ENCODE data around the gene COQ8A. TPM values are rescaled to one million over a fixed set of nuclear protein-coding genes. Genes with fewer than 3 reads are reported as not detected.

Gene COQ8A
- total and polyA plus RNA-seq, 7 experiments from 2014 or later = 34.1 to 83.4 (median 66.3) TPM

GRCh38 chr1:226904772-226905171 is 35.3 kb upstream of the COQ8A start:
- no peak for DNase-seq
- Histone ChIP-seq H3K9me3 (ENCODE audit: control insufficient read depth in 2 of 3, low read length in 3 of 3) (no peaks in the 10 kb centered on the region), H3K4me3 (ENCODE audit: low read length) (no peak overlapping the region), H3K4me1 (ENCODE audit: control insufficient read depth in 2 of 2, insufficient read depth in 2 of 2, low read length in 2 of 2) (no peaks in the 10 kb centered on the region), H3K27me3 (ENCODE audit: control insufficient read depth in 2 of 2, insufficient read depth in 2 of 2, low read length in 2 of 2) (no peaks in the 10 kb centered on the region), H3K27ac (ENCODE audit: low read depth, low read length) (no peak overlapping the region), H3K36me3 (ENCODE audit: control insufficient read depth in 2 of 3, insufficient read depth in 3 of 3, low read length in 3 of 3) (no peaks in the 10 kb centered on the region)
- ChIA-PET CTCF (interaction anchor here (0.7 kb wide), 1 partner anchor 220 kb away, joined by 3 read pairs; no protein-coding TSS in a partner anchor), POLR2A (interaction anchor here (0.7 to 0.8 kb wide), 2 partner anchors 22 to 35 kb away, joined by 3 read pairs; partner anchors contain the start of gene PSEN2)
- intact Hi-C loops (cut with micrococcal nuclease) = no loop called here
- no peak overlapping the region for H3K27ac Mint-ChIP-seq
- peaks cover 0 to 3% (median 0%) of the 10 kb centered on the region in 5 donors for H3K36me3 Mint-ChIP-seq
- H3K9me3 Mint-ChIP-seq = no peaks in the 10 kb centered on the region
- H3K27me3 Mint-ChIP-seq = peaks cover 0 to 3% (median 0%) of the 10 kb centered on the region in 5 donors
- no peak overlapping the region for H3K4me3 Mint-ChIP-seq
- H3K4me1 Mint-ChIP-seq = no peaks in the 10 kb centered on the region
- ATAC-seq = no peak

GRCh38 chr1:226908419-226908818 is 31.7 kb upstream of the COQ8A start:
- Mint-ChIP-seq H3K4me3 (no peak overlapping the region), H3K9me3 (no peaks in the 10 kb centered on the region), H3K27me3 (peaks cover 0 to 3% (median 0%) of the 10 kb centered on the region in 5 donors), H3K4me1 (peaks cover 0 to 4% (median 0%) of the 10 kb centered on the region in 7 donors), H3K36me3 (peaks cover 0 to 4% (median 0%) of the 10 kb centered on the region in 5 donors), H3K27ac (no peak overlapping the region)
- H3K4me1 ChIP-seq (ENCODE audit: control insufficient read depth in 2 of 2, insufficient read depth in 2 of 2, low read length in 2 of 2) = no peaks in the 10 kb centered on the region
- CTCF ChIA-PET = no interaction called here
- intact Hi-C loops (cut with micrococcal nuclease) = no loop called here
- H3K27ac ChIP-seq (ENCODE audit: low read depth, low read length) = no peak overlapping the region
- H3K36me3 ChIP-seq (ENCODE audit: control insufficient read depth in 2 of 3, insufficient read depth in 3 of 3, low read length in 3 of 3) = no peaks in the 10 kb centered on the region
- no peaks in the 10 kb centered on the region for H3K27me3 ChIP-seq (ENCODE audit: control insufficient read depth in 2 of 2, insufficient read depth in 2 of 2, low read length in 2 of 2)
- POLR2A ChIA-PET = no interaction called here
- DNase-seq (no peak), ATAC-seq (no peak)
- H3K4me3 ChIP-seq (ENCODE audit: low read length) = no peak overlapping the region
- no peaks in the 10 kb centered on the region for H3K9me3 ChIP-seq (ENCODE audit: control insufficient read depth in 2 of 3, low read length in 3 of 3)

- Histone ChIP-seq H3K36me3 (ENCODE audit: control insufficient read depth in 2 of 3, insufficient read depth in 3 of 3, low read length in 3 of 3) (no peaks in the 10 kb centered on the region), H3K27me3 (ENCODE audit: control insufficient read depth in 2 of 2, insufficient read depth in 2 of 2, low read length in 2 of 2) (no peaks in the 10 kb centered on the region), H3K9me3 (ENCODE audit: control insufficient read depth in 2 of 3, low read length in 3 of 3) (no peaks in the 10 kb centered on the region), H3K4me3 (ENCODE audit: low read length) (no peak overlapping the region), H3K27ac (ENCODE audit: low read depth, low read length) (no peak overlapping the region), H3K4me1 (ENCODE audit: control insufficient read depth in 2 of 2, insufficient read depth in 2 of 2, low read length in 2 of 2) (no peaks in the 10 kb centered on the region)
- no peaks in the 10 kb centered on the region for H3K9me3 Mint-ChIP-seq
- H3K27me3 Mint-ChIP-seq = peaks cover 0 to 3% (median 0%) of the 10 kb centered on the region in 5 donors
- peaks cover 0 to 4% (median 0%) of the 10 kb centered on the region in 5 donors for H3K36me3 Mint-ChIP-seq
- peaks cover 0 to 4% (median 0%) of the 10 kb centered on the region in 7 donors for H3K4me1 Mint-ChIP-seq
- DNase-seq (no peak), ATAC-seq (no peak)
- no peak overlapping the region for H3K27ac Mint-ChIP-seq
- no peak overlapping the region for H3K4me3 Mint-ChIP-seq
- POLR2A ChIA-PET = no interaction called here
- intact Hi-C loops (cut with micrococcal nuclease) = no loop called here
- CTCF ChIA-PET = no interaction called here
Measured at GRCh38 chr1:226908913-226909312, 31.2 kb upstream of the COQ8A start.

GRCh38 chr1:226912587-226913176 is 27.4 kb upstream of the COQ8A start:
- Histone ChIP-seq H3K27ac (ENCODE audit: low read depth, low read length) (no peak overlapping the region), H3K36me3 (ENCODE audit: control insufficient read depth in 2 of 3, insufficient read depth in 3 of 3, low read length in 3 of 3) (no peaks in the 10 kb centered on the region), H3K9me3 (ENCODE audit: control insufficient read depth in 2 of 3, low read length in 3 of 3) (no peaks in the 10 kb centered on the region), H3K27me3 (ENCODE audit: control insufficient read depth in 2 of 2, insufficient read depth in 2 of 2, low read length in 2 of 2) (no peaks in the 10 kb centered on the region), H3K4me1 (ENCODE audit: control insufficient read depth in 2 of 2, insufficient read depth in 2 of 2, low read length in 2 of 2) (no peaks in the 10 kb centered on the region), H3K4me3 (ENCODE audit: low read length) (no peak overlapping the region)
- ChIA-PET POLR2A (interaction anchor here (0.5 to 1.7 kb wide), 3 partner anchors 26 to 431 kb away, joined by 3 to 8 read pairs (median 6); no protein-coding TSS in a partner anchor), CTCF (interaction anchor here (0.5 to 2.3 kb wide), 9 partner anchors 8 to 537 kb away, joined by 3 to 7 read pairs (median 4); no protein-coding TSS in a partner anchor)
- peak in 7 of 9 donors; percentile 16 to 43 (median 29) for DNase-seq
- peaks cover 0 to 3% (median 0%) of the 10 kb centered on the region in 11 donors for H3K9me3 Mint-ChIP-seq
- peak overlapping the region in 2 of 9 donors; percentile 28 to 64 for H3K27ac Mint-ChIP-seq
- no peaks in the 10 kb centered on the region for H3K27me3 Mint-ChIP-seq
- H3K36me3 Mint-ChIP-seq = peaks cover 0 to 6% (median 0%) of the 10 kb centered on the region in 5 donors
- peak overlapping the region in 1 of 10 donors; percentile 10 for H3K4me3 Mint-ChIP-seq
- peak; percentile 67 for ATAC-seq
- intact Hi-C loops (cut with micrococcal nuclease) = loop anchor here in 1 of 2 donors (1.0 to 2.0 kb wide), 4 partner anchors 27 to 630 kb away; no protein-coding TSS in a partner anchor
- H3K4me1 Mint-ChIP-seq = peaks cover 0 to 18% (median 0%) of the 10 kb centered on the region in 7 donors

GRCh38 chr1:226915672-226915995 is 24.5 kb upstream of the COQ8A start:
- ATAC-seq (no peak), DNase-seq (no peak)
- intact Hi-C loops (cut with micrococcal nuclease) = loop anchor here in 1 of 2 donors (5.0 kb wide), 1 partner anchor 33 kb away; no protein-coding TSS in a partner anchor
- Mint-ChIP-seq H3K27ac (peak overlapping the region in 1 of 9 donors; percentile 32), H3K4me3 (no peak overlapping the region), H3K27me3 (peaks cover 0 to 6% (median 0%) of the 10 kb centered on the region in 5 donors), H3K4me1 (peaks cover 0 to 18% (median 0%) of the 10 kb centered on the region in 7 donors), H3K36me3 (peaks cover 0 to 7% (median 0%) of the 10 kb centered on the region in 5 donors), H3K9me3 (peaks cover 0 to 3% (median 0%) of the 10 kb centered on the region in 11 donors)
- no peaks in the 10 kb centered on the region for H3K36me3 ChIP-seq (ENCODE audit: control insufficient read depth in 2 of 3, insufficient read depth in 3 of 3, low read length in 3 of 3)
- CTCF ChIA-PET = no interaction called here
- H3K4me1 ChIP-seq (ENCODE audit: control insufficient read depth in 2 of 2, insufficient read depth in 2 of 2, low read length in 2 of 2) = no peaks in the 10 kb centered on the region
- POLR2A ChIA-PET = no interaction called here
- H3K27ac ChIP-seq (ENCODE audit: low read depth, low read length) = no peak overlapping the region
- no peak overlapping the region for H3K4me3 ChIP-seq (ENCODE audit: low read length)
- no peaks in the 10 kb centered on the region for H3K27me3 ChIP-seq (ENCODE audit: control insufficient read depth in 2 of 2, insufficient read depth in 2 of 2, low read length in 2 of 2)
- no peaks in the 10 kb centered on the region for H3K9me3 ChIP-seq (ENCODE audit: control insufficient read depth in 2 of 3, low read length in 3 of 3)

- no peak overlapping the region for H3K4me3 ChIP-seq (ENCODE audit: low read length)
- Mint-ChIP-seq H3K27me3 (peaks cover 0 to 6% (median 0%) of the 10 kb centered on the region in 5 donors), H3K4me1 (peaks cover 0 to 18% (median 0%) of the 10 kb centered on the region in 7 donors), H3K9me3 (peaks cover 0 to 3% (median 0%) of the 10 kb centered on the region in 11 donors), H3K4me3 (no peak overlapping the region), H3K27ac (peak overlapping the region in 1 of 9 donors; percentile 18), H3K36me3 (peaks cover 0 to 9% (median 0%) of the 10 kb centered on the region in 5 donors)
- H3K27ac ChIP-seq (ENCODE audit: low read depth, low read length) = no peak overlapping the region
- no peaks in the 10 kb centered on the region for H3K36me3 ChIP-seq (ENCODE audit: control insufficient read depth in 2 of 3, insufficient read depth in 3 of 3, low read length in 3 of 3)
- DNase-seq (no peak), ATAC-seq (no peak)
- ChIA-PET POLR2A (interaction anchor here (0.5 kb wide), 2 partner anchors 343 to 1425 kb away, joined by 3 to 4 read pairs; no protein-coding TSS in a partner anchor), CTCF (no interaction called here)
- intact Hi-C loops (cut with micrococcal nuclease) = loop anchor here in 1 of 2 donors (2.0 to 5.0 kb wide), 2 partner anchors 22 to 34 kb away; no protein-coding TSS in a partner anchor
- H3K27me3 ChIP-seq (ENCODE audit: control insufficient read depth in 2 of 2, insufficient read depth in 2 of 2, low read length in 2 of 2) = no peaks in the 10 kb centered on the region
- H3K9me3 ChIP-seq (ENCODE audit: control insufficient read depth in 2 of 3, low read length in 3 of 3) = no peaks in the 10 kb centered on the region
- no peaks in the 10 kb centered on the region for H3K4me1 ChIP-seq (ENCODE audit: control insufficient read depth in 2 of 2, insufficient read depth in 2 of 2, low read length in 2 of 2)
Measured at GRCh38 chr1:226916497-226916896, 23.6 kb upstream of the COQ8A start.
